Omental fat pad (tissue), 4 donors: ENCODE data around the gene LKAAEAR1. TPM values are rescaled to one million over a fixed set of nuclear protein-coding genes. Genes with fewer than 3 reads are reported as not detected.

Experiments used
- ATAC-seq: fragments of 150-250 bp; one replicate; pipeline ENCODE4 v1.9.1; 2016; ENCODE audit warnings: mild to moderate bottlenecking, moderate library complexity; ENCODE audit not compliant: low FRiP score
- DNase-seq: peaks from one replicate; pipeline ENCODE4 v3.0.0-alpha.2; 2019; ENCODE audit warnings: low spot score
- CTCF ChIP-seq, 3 donors: fragments of 450-650 bp; IDR thresholded peaks; one replicate each; pipeline ENCODE4 v1.5.1; 2016 to 2017; ENCODE audit warnings: antibody characterized with exemption in 3 of 3, mild to moderate bottlenecking in 3 of 3, moderate library complexity in 2 of 3
- total RNA-seq, 4 donors: library from RNA; depleted of rRNA; stranded (reverse); fragments of >200 nt; gene quantifications; one replicate each; pipeline ENCODE4 v1.1.0, GENCODE V29; 2016

LKAAEAR1 gene
- total RNA-seq, 4 donors from 2014 or later: 0.65 TPM; not detected in 3

DNA sequence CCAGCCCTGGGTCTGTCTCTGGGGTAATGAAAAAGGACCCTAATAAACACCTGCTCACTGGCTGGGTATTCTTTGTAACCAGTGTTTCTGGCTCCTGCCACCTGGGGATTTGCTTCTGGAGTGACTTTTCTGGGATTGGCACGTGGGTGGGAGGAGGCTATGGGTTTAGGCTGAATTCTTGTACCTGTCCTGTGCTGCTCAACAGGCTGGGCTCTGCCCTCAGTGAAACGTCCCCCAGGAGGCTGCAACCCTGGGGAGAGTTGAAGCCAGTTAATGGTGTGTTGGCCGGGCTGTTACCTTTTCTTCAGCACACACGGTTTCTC, 16.3 kb upstream of the LKAAEAR1 start:
- DNase-seq (no peak), ATAC-seq (no peak)
- TF ChIP-seq CTCF (IDR thresholded peaks at IDR 0.05): no peak

DNA sequence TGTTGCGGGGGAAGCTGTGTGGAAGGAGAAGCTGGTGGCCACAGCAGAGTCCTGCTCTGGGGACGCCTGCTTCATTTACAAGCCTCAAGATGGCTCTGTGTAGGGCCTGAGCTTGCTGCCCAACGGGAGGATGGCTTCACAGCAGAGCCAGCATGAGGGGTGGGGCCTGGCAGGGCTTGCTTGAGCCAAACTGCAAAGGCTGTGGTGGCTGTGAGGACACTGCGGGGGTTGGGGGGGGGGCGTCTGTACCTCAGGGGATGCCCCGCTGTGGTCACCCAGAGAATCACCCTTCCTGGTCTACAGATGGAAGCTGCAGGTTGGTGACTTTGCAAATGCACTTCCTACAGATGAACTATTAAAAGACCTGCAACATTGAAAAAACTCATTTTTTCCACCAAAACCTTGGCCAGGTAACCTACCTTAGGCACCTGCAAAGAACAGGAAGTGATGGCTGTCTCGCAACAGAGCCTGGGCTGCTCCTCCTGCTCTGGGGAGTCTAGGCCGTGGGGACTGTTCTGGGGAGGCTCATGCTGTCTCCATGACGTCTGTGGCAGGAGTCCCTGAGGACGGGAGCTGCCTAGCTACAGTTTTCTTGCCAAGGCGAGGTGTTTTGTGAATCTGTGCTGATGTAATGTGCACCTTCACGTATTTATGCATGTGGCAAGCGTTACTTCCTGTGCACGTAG, 15.8 kb upstream of the LKAAEAR1 start:
- no peak for TF ChIP-seq CTCF (IDR thresholded peaks at IDR 0.05)
- no peak for ATAC-seq
- DNase-seq: no peak

GRCh38 chr20:64099086-64099786, 15.0 kb upstream of the LKAAEAR1 start:
- TF ChIP-seq CTCF (IDR thresholded peaks at IDR 0.05): no peak

DNA sequence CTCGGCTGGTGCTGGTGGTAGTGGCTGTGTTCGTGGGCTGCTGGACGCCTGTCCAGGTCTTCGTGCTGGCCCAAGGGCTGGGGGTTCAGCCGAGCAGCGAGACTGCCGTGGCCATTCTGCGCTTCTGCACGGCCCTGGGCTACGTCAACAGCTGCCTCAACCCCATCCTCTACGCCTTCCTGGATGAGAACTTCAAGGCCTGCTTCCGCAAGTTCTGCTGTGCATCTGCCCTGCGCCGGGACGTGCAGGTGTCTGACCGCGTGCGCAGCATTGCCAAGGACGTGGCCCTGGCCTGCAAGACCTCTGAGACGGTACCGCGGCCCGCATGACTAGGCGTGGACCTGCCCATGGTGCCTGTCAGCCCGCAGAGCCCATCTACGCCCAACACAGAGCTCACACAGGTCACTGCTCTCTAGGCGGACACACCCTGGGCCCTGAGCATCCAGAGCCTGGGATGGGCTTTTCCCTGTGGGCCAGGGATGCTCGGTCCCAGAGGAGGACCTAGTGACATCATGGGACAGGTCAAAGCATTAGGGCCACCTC, 14.3 kb upstream of the LKAAEAR1 start:
- TF ChIP-seq CTCF (IDR thresholded peaks at IDR 0.05): no peak
- DNase-seq (no peak), ATAC-seq (no peak)

More at GRCh38 chr20:64099086-64099786, 15.0 kb upstream of the LKAAEAR1 start:
- DNase-seq (no peak), ATAC-seq (no peak)

- ATAC-seq (no peak), DNase-seq (no peak)
- TF ChIP-seq CTCF (IDR thresholded peaks at IDR 0.05): no peak
Measured at GRCh38 chr20:64096535-64096934, 12.3 kb upstream of the LKAAEAR1 start.

GRCh38 chr20:64095927-64096326, 11.7 kb upstream of the LKAAEAR1 start:
- ATAC-seq (no peak), DNase-seq (no peak)
- TF ChIP-seq CTCF (IDR thresholded peaks at IDR 0.05): no peak

GRCh38 chr20:64095455-64095854, 11.3 kb upstream of the LKAAEAR1 start:
- no peak for DNase-seq

More at GRCh38 chr20:64095455-64095854, 11.3 kb upstream of the LKAAEAR1 start:
- no peak for ATAC-seq
- no peak for TF ChIP-seq CTCF (IDR thresholded peaks at IDR 0.05)
